NT2/D1 (cell line): ENCODE data around the gene TMEM254.

ENCODE experiments used
- YY1 ChIP-seq: IDR thresholded peaks from 2 replicates; pipeline ENCODE4 v1.6.1; 2011; ENCODE audit not compliant: insufficient read length, insufficient read depth
- ZNF274 ChIP-seq: IDR thresholded peaks from 2 replicates; pipeline ENCODE4 v1.6.1; 2011; ENCODE audit warnings: mild to moderate bottlenecking, low read depth, low read length

- TF ChIP-seq ZNF274 (no peak), YY1 (no peak)
Observed at GRCh38 chr10:80081801-80082750, 3.6 kb downstream of the TMEM254 start.
